HG02884 (cell line): ENCODE measurements around the gene PLTP.
"Not testable (repeated sequence)": the region's sequence is repeated elsewhere in the genome, so short reads cannot be mapped to it uniquely, and the experiment has no call there.

Source experiments
- ATAC-seq: cut with Tn5 transposase; IDR thresholded peaks from one replicate; pipeline ENCODE4 v1.9.1; 2021; ENCODE audit warnings: mild to moderate bottlenecking, moderate library complexity; ENCODE audit not compliant: unreplicated experiment

The PLTP gene

DNA sequence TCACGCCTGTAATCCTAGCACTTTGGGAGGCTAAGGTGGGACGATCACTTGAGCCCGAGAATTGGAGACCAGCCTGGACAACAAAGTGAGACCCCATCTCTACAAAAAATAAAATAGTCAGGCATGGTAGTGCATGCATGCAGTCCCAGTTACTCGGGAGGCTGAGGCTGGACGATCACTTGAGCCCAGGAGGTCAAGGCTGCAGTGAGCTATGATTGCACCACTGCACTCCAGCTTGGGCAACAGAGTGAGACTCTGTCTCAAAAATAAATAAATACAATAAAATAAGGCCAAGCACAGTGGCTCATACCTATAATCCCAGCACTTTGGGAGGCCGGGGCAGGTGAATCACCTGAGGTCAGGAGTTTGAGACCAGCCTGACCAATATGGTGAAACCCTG, 10.6 kb downstream of the PLTP start:
- not testable (repeated sequence) for ATAC-seq

- ATAC-seq: no peak
Observed at GRCh38 chr20:45899046-45899835, 12.7 kb downstream of the PLTP start.

DNA sequence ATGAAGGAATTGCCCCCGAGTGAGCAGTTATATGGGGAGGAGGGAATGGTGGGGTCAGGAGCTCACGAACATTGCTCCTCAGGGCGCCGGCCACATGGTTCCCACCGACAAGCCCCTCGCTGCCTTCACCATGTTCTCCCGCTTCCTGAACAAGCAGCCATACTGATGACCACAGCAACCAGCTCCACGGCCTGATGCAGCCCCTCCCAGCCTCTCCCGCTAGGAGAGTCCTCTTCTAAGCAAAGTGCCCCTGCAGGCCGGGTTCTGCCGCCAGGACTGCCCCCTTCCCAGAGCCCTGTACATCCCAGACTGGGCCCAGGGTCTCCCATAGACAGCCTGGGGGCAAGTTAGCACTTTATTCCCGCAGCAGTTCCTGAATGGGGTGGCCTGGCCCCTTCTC, 13.7 kb downstream of the PLTP start:
- no peak for ATAC-seq

DNA sequence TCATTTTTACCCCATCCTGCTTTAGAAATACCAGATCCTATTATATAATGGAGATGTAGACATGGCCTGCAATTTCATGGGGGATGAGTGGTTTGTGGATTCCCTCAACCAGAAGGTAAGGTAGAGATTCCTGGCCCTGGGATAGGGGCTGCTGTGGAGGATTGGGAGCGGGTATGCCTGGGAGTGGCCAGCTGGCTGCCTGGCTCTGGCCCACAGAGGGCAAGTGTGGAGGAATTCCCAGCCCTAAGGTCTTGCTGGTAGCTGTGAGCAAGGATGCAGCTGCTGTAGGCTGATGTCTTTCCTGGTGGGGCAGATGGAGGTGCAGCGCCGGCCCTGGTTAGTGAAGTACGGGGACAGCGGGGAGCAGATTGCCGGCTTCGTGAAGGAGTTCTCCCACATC, 14.3 kb downstream of the PLTP start:
- no peak for ATAC-seq

DNA sequence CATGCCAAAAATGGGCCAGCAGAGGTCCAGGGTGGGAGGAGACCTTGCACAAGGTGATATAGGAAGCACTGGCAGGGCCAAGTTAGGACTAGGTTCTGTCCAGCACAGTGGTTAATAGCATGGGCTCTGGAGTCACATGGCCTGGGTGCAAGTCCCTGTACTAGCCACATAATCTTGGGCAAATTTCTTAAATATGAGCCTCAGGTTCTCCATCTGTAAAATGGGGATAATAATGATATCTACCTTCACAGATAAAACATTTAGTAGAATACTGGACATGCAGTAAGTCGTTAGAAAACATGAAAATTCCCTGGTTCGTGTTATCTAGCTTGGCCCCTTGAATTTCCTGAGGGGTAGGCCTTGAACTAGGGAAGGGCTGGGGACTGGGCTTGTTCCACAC, 14.7 kb downstream of the PLTP start:
- no peak for ATAC-seq

DNA sequence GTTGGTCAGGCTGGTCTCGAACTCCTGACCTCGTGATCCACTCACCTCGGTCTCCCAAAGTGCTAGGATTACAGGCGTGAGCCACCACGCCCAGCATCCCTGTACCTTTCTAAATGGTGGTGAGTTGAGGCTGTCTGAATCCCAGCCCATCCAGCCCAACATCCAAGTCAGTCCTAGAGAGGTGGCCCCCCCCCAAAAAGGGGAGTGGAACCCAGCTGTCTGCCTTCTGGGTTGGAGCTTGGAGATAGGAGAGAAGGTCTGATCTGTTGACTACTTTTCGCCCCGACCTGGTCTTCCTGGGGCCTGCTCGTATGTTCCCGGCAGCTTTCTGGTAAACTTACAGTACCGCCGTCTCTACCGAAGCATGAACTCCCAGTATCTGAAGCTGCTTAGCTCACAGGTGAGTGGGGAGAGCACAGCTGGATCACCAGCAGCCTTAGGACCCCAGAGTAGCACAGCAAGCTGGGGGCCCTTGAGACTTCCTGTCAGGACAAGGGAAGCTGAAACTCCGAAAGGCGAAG, 15.3 kb downstream of the PLTP start:
- no peak for ATAC-seq

DNA sequence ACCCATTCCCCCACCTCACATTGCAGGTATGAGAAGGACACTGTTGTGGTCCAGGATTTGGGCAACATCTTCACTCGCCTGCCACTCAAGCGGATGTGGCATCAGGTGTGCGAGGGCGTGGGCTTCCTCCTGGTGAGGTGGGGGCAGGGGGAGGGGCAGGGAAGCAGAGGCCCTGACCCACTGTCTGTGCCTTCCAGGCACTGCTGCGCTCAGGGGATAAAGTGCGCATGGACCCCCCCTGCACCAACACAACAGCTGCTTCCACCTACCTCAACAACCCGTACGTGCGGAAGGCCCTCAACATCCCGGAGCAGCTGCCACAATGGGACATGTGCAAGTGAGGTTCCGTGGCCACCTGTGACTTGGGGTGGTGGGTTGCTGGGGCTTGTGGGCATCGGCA, 17.2 kb downstream of the PLTP start:
- ATAC-seq: no peak

DNA sequence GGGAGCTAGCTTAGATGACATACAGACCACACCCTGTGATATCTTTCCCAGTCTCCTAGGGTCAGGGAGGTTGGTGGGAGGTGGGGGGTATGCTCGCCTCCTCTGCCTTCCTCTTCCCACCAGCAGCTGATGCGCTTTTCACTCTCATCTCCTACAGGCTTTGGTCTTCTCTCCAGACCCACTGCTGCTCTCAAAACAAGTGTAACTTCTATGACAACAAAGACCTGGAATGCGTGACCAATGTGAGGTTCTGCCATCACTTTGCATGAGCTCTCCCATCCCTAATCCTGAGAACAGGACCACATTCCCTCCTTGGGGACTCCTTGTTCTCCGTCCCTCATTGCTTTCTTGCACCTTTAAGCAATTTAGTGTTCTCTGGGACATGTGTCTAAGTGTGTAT, 18.1 kb downstream of the PLTP start:
- ATAC-seq: no peak

DNA sequence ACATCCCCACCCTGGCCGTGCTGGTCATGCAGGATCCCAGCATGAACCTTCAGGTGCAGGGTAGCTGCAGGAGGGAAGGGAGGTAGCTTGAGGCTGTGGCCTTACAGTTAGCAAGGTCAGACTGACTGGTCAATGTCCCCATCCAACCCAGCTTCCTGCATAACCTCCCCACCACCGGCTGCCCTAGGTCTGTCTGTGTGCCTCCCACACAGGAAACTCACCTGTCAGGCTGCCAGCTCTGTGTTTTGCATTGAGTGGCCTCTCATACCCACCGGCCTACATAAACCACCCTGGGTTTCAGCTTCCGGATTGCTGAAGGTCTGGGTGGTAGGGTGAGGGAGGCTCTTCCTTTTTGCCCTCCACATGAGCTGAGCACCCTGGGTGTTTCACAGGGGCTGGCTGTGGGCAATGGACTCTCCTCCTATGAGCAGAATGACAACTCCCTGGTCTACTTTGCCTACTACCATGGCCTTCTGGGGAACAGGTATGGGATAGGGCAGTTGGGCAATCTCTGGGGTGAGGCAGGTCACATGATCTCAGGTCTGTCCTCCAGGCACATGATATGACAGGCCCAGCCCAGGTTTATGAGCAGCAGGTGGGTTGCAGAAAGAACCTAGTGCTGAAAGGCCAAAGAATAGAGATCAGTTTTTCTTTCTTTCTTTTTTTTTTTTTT, 19.0 kb downstream of the PLTP start:
- no peak for ATAC-seq

DNA sequence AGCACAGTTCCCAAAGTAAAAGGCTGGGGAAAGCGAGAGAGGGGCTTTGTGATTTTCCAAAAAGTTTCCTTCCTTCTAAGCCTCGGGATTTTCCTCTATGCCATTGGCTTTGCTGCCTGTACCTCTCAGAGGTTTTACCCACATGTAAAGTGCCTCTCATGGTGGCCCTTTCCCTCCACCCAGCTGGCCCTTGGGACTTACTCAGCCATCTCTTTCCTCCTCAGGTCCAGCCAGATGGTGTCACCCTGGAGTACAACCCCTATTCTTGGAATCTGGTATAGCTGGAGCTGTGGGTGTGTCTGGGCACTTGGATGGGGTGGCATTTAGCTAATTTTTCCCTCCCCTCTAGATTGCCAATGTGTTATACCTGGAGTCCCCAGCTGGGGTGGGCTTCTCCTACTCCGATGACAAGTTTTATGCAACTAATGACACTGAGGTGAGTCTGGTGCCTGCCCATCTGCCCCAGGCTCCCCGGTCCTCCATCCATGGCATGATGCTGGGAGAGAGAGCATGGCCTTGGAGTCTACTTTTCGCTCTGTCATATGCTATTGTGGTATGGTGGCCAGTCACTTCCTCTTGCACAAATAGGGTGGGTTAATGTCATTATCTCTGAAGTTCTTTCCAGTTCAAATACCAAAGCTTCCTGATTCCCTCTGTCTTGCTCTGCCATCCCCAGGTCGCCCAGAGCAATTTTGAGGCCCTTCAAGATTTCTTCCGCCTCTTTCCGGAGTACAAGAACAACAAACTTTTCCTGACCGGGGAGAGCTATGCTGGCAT, 19.7 kb downstream of the PLTP start:
- ATAC-seq: no peak

GRCh38 chr20:45890985-45891983, 20.7 kb downstream of the PLTP start, which contains the start of the genes CTSA and NEURL2:
Gene CTSA (plus strand): TSS chr20:45891335. CDS start chr20:45891569, 234 bp downstream.
Gene NEURL2 (minus strand): TSS chr20:45891208. CDS start chr20:45890991, 217 bp downstream.
- ATAC-seq: peak; percentile 71

DNA sequence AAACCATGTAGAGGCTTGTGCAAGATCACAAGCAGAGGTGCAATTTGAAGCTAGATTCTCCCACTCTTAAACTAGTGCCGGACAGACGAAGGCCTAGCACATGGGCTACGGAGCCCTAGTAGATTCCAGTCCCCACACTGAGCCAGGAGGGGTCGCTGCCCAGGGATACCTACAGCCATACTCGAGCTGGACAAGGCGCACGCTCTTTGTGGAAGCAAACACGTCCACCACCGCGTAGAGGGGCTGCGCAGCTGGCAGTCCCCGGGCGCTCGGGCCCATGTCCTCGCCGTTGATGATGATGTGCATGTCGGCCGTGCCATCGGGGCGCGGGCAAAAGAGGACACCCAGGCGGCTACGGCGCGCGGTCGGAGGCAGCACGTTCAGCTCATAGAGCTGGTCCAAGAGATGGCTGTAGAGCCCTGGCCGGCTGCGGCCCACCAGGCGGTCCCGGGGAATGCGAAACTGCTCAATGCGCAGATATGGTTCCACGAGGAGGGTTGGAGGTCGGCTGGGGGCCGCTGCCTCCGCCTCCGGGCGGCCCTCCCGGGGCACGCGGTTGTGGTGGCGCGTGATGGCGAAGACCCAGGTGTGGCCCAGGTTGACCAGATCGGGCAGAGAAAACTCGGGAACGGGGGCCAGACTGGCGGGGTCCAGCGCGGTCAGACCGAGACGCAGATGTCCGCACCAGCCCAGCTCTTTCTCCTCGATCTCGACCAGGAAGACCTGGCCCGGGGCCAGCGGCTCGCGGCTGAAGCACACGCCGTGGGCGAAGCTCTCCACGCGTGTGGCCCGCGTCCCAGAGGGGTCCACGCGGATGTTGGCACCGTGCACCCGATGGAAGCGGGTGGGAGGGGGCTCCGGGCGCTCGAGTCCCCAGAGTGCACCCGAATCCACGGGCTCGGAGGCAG, 21.6 kb downstream of the PLTP start:
- no peak for ATAC-seq

DNA sequence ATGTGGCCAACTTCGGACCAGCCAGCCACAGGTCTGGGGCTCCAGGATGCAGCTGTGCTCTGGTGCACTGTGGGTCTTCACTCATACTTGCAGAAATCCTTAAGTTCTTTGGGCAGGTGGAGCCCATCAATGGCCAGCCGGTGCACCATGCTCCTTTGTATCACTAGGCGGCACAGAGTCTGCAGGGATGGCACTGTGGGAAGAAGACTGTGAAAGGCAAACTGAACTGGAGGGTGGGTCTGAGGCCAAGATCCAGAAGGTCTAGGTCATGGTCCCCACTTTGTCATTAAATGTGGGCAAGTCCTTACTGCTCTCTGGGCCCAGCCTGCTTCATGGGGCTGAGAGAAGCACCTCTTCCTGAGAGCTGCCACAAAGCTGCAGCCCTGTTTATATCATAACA, 23.3 kb downstream of the PLTP start:
- no peak for ATAC-seq

DNA sequence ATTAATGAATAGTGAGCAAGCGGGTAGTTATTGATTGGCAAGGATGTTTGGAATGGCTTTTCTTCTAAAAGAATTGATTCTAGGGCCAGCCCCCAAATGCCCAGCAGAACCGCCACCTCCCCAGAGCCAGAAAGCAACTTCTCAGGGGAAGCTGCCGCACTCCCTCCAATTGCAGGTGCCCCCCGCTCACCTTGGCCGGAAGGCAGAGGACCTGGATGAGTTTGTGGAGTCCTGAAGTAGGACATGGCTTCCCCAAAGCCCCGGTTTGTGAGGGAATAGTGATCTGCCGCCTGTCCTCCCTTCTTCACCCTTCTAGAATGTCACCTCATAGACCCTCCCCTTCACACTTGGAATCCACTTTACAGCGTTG, 24.6 kb downstream of the PLTP start, which contains the start of gene SPATA25:
Gene SPATA25 (minus strand): TSS at position 277 of the 370 bp plus-strand sequence. CDS start 32 bp downstream, at position 245.
- ATAC-seq: no peak

DNA sequence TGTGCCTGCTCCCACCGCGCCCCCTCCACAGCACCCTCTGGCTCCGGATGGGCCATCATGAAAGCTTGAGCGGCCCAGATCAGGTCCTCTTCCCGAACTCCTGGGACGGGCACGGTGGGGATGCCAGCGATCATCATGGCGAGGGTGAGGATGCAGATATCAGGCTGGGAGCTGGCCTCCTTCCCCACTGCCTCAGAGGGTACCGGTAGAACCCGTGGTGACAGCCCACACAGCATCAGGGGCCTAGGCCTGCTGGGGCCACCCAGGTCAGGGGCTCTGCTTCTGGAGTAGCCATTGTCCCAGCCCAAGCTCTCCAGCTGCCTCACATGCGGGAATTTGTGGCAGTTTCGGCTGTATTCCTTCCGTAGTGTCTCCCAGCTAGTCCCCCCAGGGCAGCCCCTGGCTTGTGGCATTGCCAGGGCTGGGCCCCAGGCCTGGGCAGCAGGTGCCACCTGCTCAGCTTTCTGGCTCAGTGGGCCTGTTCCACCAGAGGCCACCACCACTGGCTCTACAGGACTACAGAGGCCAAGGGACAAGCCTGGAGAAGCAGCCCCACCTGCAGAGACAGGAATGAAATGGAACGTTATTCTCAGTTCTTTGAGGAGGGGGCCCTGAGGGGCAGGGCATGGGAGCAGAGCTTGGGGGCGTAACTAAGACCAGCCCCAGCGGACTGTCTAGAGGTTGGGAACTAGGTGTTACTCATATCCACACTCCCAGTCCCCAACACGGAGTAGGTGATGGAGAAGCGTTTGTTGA, 25.2 kb downstream of the PLTP start:
- ATAC-seq: no peak

GRCh38 chr20:45883100-45883469, 28.9 kb downstream of the PLTP start:
- ATAC-seq: no peak

DNA sequence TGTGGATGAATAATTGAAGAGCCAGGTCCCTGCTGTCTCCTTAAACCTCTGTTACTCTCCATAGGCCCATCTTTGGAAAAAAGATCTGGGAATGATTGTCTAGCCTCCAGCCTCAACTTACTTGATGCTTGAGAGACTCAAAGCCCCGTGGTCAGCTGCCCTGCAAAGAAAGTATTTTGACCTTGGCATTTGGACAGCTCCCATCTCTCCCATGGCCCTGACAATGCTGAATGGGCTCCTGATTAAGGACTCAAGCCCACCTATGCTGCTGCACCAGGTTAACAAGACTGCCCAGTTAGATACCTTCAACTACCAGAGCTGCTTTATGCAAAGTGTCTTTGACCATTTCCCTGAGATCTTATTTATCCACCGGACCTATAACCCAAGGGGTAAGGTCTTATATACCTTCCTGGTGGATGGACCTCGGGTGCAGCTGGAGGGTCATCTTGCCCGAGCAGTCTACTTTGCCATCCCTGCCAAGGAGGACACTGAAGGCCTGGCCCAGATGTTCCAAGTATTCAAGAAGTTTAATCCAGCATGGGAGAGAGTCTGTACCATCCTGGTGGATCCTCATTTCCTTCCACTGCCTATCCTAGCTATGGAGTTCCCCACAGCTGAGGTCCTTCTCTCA, 29.4 kb downstream of the PLTP start:
- no peak for ATAC-seq
